ENCODE measurements around the gene CD93. TPM values are rescaled to one million over a fixed set of nuclear protein-coding genes. Genes with fewer than 3 reads are reported as not detected.

Gene CD93
- total and polyA plus RNA-seq, 2 of the 8 experiments (the other 6 are each of a cell fraction or from before 2014, with no cell fraction given): under 0.01 to 0.07 TPM

GRCh38 chr20:23061734-23062561, 24.2 kb downstream of the CD93 start (continued):
- peak; percentile 45 to 81 (median 63) for TF ChIP-seq CTCF (IDR thresholded peaks at IDR 0.05; ENCODE audit: control extremely low read depth in 1 of 3, insufficient read depth in 1 of 3, low read depth in 1 of 3, low read length in 3 of 3)
- peak; percentile 59 to 64 for TF ChIP-seq RAD21 (IDR thresholded peaks at IDR 0.05 in 1 of 2, conservative IDR thresholded peaks at IDR 0.05 in 1 of 2; ENCODE audit: low read depth in 2 of 2, low read length in 2 of 2)

Measured in H1 (cell line).